Measurements from ENCODE around the gene CANT1. TPM values are rescaled to one million over a fixed set of nuclear protein-coding genes. Genes with fewer than 3 reads are reported as not detected.

CANT1 gene
- total RNA-seq, 1 experiment from 2014 or later: 34.1 TPM

DNA sequence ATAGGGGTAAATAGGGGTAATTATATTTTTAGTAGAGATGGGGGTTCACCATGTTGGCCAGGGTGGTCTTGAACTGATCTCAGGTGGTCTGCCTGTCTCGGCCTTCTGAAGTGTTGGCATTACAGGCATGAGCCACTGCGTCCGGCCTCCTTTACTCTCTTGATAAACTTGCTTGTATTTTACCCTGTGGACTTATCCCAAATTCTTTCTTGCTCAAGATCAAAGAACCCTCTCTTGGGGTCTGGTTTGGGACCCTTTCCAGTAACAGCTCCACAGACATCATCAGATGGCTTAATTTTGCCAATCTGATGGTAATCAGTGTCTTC is 8.8 kb upstream of the CANT1 start:
- POLR2A ChIA-PET: no interaction called here
- no peak for ATAC-seq

DNA sequence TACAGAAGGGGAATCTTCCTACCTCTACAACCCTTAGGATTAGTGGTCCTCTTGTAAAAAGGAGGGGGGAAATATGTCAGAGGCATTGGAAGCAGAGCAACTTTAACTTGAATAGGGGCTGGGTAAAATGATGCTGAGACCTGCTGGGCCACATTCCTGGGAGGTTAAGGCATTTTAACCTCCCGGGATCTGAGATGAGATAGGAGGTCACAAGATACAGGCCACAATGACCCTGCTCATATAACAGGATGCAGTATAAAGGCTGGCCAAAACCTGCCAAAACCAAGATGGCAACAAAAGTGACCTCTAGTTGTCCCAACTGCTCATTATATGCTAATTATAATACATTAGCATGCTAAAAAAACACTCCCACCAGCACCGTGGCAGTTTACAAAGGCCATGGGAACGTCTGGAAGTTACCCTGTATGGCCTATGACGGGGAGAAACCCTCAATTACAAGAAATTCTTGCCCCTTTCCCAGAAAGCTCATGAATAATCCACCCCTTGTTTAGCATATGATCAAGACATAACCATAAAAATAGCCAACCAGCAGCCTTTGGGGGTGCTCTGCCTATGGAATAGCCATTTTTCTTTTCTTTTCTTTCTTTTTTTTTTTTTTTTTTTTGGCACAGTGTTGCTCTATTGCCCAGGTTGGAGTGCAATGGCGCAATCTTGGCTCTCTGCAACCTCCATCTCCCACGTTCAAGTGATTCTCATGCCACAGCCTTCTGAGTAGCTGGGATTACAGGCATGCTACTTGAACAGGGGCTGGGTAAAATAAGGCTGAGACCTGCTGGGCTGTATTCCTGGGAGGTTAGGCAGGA is 8.2 kb upstream of the CANT1 start:
- H3K9me3 Mint-ChIP-seq: peaks cover 35% of the 10 kb centered on the region
- H3K27ac Mint-ChIP-seq: no peak overlapping the region
- ATAC-seq: no peak; the same call in 1 of the 2 replicates
- no peak overlapping the region for H3K4me3 Mint-ChIP-seq
- H3K27me3 Mint-ChIP-seq (ENCODE audit: low read depth): peaks cover 62% of the 10 kb centered on the region
- no peak for TF ChIP-seq SP1 (CRISPR knock-in tag; conservative IDR thresholded peaks at IDR 0.05)
- TF ChIP-seq JUN (CRISPR knock-in tag; IDR thresholded peaks at IDR 0.05): no peak
- TF ChIP-seq, protein P1, sequence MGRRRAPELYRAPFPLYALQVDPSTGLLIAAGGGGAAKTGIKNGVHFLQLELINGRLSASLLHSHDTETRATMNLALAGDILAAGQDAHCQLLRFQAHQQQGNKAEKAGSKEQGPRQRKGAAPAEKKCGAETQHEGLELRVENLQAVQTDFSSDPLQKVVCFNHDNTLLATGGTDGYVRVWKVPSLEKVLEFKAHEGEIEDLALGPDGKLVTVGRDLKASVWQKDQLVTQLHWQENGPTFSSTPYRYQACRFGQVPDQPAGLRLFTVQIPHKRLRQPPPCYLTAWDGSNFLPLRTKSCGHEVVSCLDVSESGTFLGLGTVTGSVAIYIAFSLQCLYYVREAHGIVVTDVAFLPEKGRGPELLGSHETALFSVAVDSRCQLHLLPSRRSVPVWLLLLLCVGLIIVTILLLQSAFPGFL (CRISPR knock-in tag; IDR thresholded peaks at IDR 0.05; ENCODE audit: borderline replicate concordance): no peak
- TF ChIP-seq ETV6 (CRISPR knock-in tag; IDR thresholded peaks at IDR 0.05): no peak
- TF ChIP-seq NFE2L1 (CRISPR knock-in tag; IDR thresholded peaks at IDR 0.05): no peak
- no peak for TF ChIP-seq CBFB (CRISPR knock-in tag; IDR thresholded peaks at IDR 0.05; ENCODE audit: low read depth)
- TF ChIP-seq, protein P2, sequence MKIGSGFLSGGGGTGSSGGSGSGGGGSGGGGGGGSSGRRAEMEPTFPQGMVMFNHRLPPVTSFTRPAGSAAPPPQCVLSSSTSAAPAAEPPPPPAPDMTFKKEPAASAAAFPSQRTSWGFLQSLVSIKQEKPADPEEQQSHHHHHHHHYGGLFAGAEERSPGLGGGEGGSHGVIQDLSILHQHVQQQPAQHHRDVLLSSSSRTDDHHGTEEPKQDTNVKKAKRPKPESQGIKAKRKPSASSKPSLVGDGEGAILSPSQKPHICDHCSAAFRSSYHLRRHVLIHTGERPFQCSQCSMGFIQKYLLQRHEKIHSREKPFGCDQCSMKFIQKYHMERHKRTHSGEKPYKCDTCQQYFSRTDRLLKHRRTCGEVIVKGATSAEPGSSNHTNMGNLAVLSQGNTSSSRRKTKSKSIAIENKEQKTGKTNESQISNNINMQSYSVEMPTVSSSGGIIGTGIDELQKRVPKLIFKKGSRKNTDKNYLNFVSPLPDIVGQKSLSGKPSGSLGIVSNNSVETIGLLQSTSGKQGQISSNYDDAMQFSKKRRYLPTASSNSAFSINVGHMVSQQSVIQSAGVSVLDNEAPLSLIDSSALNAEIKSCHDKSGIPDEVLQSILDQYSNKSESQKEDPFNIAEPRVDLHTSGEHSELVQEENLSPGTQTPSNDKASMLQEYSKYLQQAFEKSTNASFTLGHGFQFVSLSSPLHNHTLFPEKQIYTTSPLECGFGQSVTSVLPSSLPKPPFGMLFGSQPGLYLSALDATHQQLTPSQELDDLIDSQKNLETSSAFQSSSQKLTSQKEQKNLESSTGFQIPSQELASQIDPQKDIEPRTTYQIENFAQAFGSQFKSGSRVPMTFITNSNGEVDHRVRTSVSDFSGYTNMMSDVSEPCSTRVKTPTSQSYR (CRISPR knock-in tag; IDR thresholded peaks at IDR 0.05): no peak
- no peak for DNase-seq (ENCODE audit: low spot score)
- ChIA-PET POLR2A (interaction anchor here (0.7 kb wide), 1 partner anchor 155 kb away, joined by 5 read pairs; no protein-coding TSS in a partner anchor), CTCF (interaction anchor here (0.7 to 1.2 kb wide), 2 partner anchors 28 to 905 kb away, joined by 3 to 4 read pairs; no protein-coding TSS in a partner anchor)
- H3K36me3 Mint-ChIP-seq: peaks cover 25% of the 10 kb centered on the region
- H3K4me1 Mint-ChIP-seq: peaks cover 2% of the 10 kb centered on the region; the same call in 1 of the 2 replicates

More for the DNA sequence above, 8.8 kb upstream of the CANT1 start:
- no peak overlapping the region for H3K4me3 Mint-ChIP-seq
- no peak overlapping the region for H3K27ac Mint-ChIP-seq
- no peak for DNase-seq (ENCODE audit: low spot score)
- H3K27me3 Mint-ChIP-seq (ENCODE audit: low read depth): peaks cover 62% of the 10 kb centered on the region
- peaks cover 30% of the 10 kb centered on the region for H3K9me3 Mint-ChIP-seq
- H3K4me1 Mint-ChIP-seq: peaks cover 7% of the 10 kb centered on the region
- TF ChIP-seq TP53 (CRISPR knock-in tag; IDR thresholded peaks at IDR 0.05) (no peak), RORB (CRISPR knock-in tag; IDR thresholded peaks at IDR 0.05) (no peak), NFE2L1 (CRISPR knock-in tag; IDR thresholded peaks at IDR 0.05) (no peak), ZNF396 (CRISPR knock-in tag; IDR thresholded peaks at IDR 0.05; ENCODE audit: borderline replicate concordance) (no peak), FOXK1 (CRISPR knock-in tag; IDR thresholded peaks at IDR 0.05) (no peak)
- TF ChIP-seq, protein P3, sequence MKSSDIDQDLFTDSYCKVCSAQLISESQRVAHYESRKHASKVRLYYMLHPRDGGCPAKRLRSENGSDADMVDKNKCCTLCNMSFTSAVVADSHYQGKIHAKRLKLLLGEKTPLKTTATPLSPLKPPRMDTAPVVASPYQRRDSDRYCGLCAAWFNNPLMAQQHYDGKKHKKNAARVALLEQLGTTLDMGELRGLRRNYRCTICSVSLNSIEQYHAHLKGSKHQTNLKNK (CRISPR knock-in tag; IDR thresholded peaks at IDR 0.05): no peak
- TF ChIP-seq, protein P4, sequence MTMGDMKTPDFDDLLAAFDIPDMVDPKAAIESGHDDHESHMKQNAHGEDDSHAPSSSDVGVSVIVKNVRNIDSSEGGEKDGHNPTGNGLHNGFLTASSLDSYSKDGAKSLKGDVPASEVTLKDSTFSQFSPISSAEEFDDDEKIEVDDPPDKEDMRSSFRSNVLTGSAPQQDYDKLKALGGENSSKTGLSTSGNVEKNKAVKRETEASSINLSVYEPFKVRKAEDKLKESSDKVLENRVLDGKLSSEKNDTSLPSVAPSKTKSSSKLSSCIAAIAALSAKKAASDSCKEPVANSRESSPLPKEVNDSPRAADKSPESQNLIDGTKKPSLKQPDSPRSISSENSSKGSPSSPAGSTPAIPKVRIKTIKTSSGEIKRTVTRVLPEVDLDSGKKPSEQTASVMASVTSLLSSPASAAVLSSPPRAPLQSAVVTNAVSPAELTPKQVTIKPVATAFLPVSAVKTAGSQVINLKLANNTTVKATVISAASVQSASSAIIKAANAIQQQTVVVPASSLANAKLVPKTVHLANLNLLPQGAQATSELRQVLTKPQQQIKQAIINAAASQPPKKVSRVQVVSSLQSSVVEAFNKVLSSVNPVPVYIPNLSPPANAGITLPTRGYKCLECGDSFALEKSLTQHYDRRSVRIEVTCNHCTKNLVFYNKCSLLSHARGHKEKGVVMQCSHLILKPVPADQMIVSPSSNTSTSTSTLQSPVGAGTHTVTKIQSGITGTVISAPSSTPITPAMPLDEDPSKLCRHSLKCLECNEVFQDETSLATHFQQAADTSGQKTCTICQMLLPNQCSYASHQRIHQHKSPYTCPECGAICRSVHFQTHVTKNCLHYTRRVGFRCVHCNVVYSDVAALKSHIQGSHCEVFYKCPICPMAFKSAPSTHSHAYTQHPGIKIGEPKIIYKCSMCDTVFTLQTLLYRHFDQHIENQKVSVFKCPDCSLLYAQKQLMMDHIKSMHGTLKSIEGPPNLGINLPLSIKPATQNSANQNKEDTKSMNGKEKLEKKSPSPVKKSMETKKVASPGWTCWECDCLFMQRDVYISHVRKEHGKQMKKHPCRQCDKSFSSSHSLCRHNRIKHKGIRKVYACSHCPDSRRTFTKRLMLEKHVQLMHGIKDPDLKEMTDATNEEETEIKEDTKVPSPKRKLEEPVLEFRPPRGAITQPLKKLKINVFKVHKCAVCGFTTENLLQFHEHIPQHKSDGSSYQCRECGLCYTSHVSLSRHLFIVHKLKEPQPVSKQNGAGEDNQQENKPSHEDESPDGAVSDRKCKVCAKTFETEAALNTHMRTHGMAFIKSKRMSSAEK (CRISPR knock-in tag; IDR thresholded peaks at IDR 0.05; ENCODE audit: borderline replicate concordance): no peak
- H3K36me3 Mint-ChIP-seq: peaks cover 19% of the 10 kb centered on the region
- CTCF ChIA-PET: interaction anchor here (0.6 to 1.2 kb wide), 3 partner anchors 28 to 905 kb away, joined by 3 to 4 read pairs (median 4); no protein-coding TSS in a partner anchor
